ENCODE measurements around the gene SPTLC2.

DNA sequence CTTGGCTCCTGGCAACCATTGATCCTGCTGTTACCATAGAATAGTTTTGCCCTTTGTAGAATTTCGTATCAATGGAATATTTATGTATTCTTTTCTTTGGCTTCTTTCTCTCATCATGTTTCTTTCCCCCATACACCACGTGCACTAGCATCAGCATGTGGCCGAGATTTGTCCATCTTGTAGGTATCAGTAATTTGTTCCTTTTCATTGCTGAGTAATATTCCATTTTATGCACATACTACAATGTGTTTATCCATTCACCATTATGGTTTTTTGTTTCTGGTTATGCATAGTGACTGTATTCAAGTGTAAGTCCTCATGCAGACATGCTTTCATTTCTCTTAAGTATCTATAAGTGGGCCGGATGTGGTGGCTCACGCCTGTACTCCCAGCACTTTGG lies 113.3 kb downstream of the SPTLC2 start:
- TF ChIP-seq CTCF (IDR thresholded peaks at IDR 0.05) (no peak), POLR2A (IDR thresholded peaks at IDR 0.05) (no peak), POLR2AphosphoS5 (IDR thresholded peaks at IDR 0.05) (no peak)

Data from prostate gland (tissue), 2 donors.